Endothelial cell of umbilical vein (primary cell): ENCODE measurements around the gene ALDH5A1. TPM values are rescaled to one million over a fixed set of nuclear protein-coding genes. Genes with fewer than 3 reads are reported as not detected.

Source experiments
- BruUV-seq: library from RNA; stranded (reverse); fragments of 400-500 nt; replicated peaks from 2 replicates; lab custom pipeline; 2021; lab: Mats Ljungman, UMichigan
- CTCF ChIA-PET: fragments of 300-600, 350-600 bp; sonication (Branson Sonifier 250); formaldehyde crosslinking; loops from one replicate; lab custom pipeline; 2021; ENCODE audit warnings: antibody characterized with exemption, inconsistent platforms; lab: Charles Lee
- POLR2A ChIA-PET: fragments of 300-600, 350-600 bp; sonication (Branson Sonifier 250); formaldehyde crosslinking; loops from one replicate; lab custom pipeline; 2021; ENCODE audit warnings: antibody characterized with exemption, inconsistent platforms; lab: Charles Lee
- DNase-seq: peaks from one replicate; pipeline ENCODE4 v3.0.0-alpha.2; 2011; ENCODE audit warnings: low read depth, low spot score
- FAIRE-seq: peaks from 2 replicates; lab custom pipeline; 2011; peaks lifted over from hg19 to GRCh38; lab: Jason Lieb, UNC
- H2AFZ ChIP-seq: 2 replicates; pipeline ENCODE4 v1.6.0; 2012; ENCODE audit warnings: low read depth, low read length, control low read depth, inconsistent platforms
- H3K27ac ChIP-seq: 2 replicates; pipeline ENCODE4 v1.5.1; 2011; ENCODE audit warnings: low read depth, mild to moderate bottlenecking, control low read depth, low read length, moderate library complexity; ENCODE audit not compliant: insufficient read depth
- H3K27me3 ChIP-seq, 2 experiments: 2 replicates each; pipeline versions ENCODE4 v1.6.0 to v1.6.1; 2011; ENCODE audit warnings: low read length in 2 of 2, mixed read lengths in 1 of 2; ENCODE audit not compliant: control insufficient read depth in 2 of 2, insufficient read depth in 2 of 2
- H3K36me3 ChIP-seq, 2 experiments: 2 replicates in 1 of 2; 3 replicates in 1 of 2; pipeline ENCODE4 v1.5.1; 2011; ENCODE audit warnings: low read length in 2 of 2, mild to moderate bottlenecking in 1 of 2, moderate library complexity in 1 of 2; ENCODE audit not compliant: control insufficient read depth in 2 of 2, insufficient read depth in 2 of 2; ENCODE audit errors: extremely low read depth in 1 of 2
- H3K4me1 ChIP-seq: 3 replicates; pipeline ENCODE4 v1.5.1; 2011; ENCODE audit warnings: mild to moderate bottlenecking, low read length; ENCODE audit not compliant: control insufficient read depth, insufficient read depth; ENCODE audit errors: extremely low read depth
- H3K4me2 ChIP-seq: 2 replicates; pipeline ENCODE4 v1.6.1; 2011; ENCODE audit warnings: low read length, control low read depth, mixed read lengths; ENCODE audit not compliant: insufficient read depth
- H3K4me3 ChIP-seq, 3 experiments: fragments of 200-600 bp in 1 of 3; sonication (generic), shearing (Covaris generic) in 1 of 3; replicated peaks in 1 of 3; 2 replicates each; pipeline ENCODE4 v1.5.1; 2011 to 2016; ENCODE audit warnings: control low read depth in 3 of 3, low read length in 3 of 3, mild to moderate bottlenecking in 2 of 3, inconsistent platforms in 1 of 3, low read depth in 1 of 3, moderate library complexity in 1 of 3; ENCODE audit not compliant: insufficient read depth in 1 of 3
- H3K79me2 ChIP-seq: 2 replicates; pipeline ENCODE4 v1.6.0; 2012; ENCODE audit warnings: low read length, inconsistent platforms; ENCODE audit not compliant: control insufficient read depth, insufficient read depth
- H3K9ac ChIP-seq: replicated peaks from 2 replicates; pipeline ENCODE3; 2011; ENCODE audit warnings: low read length, control low read depth; ENCODE audit not compliant: insufficient read depth; ENCODE audit errors: extremely low read depth
- H3K9me1 ChIP-seq: replicated peaks from 3 replicates; pipeline ENCODE4 v1.6.0; 2011; ENCODE audit warnings: mild to moderate bottlenecking, low read length; ENCODE audit not compliant: control insufficient read depth, insufficient read depth; ENCODE audit errors: extremely low read depth
- H3K9me3 ChIP-seq: replicated peaks from 2 replicates; pipeline ENCODE4 v1.5.1; 2012; ENCODE audit warnings: low read length, inconsistent platforms; ENCODE audit not compliant: control insufficient read depth, insufficient read depth
- H4K20me1 ChIP-seq: replicated peaks from 2 replicates; pipeline ENCODE3; 2011; ENCODE audit warnings: mild to moderate bottlenecking, low read length; ENCODE audit not compliant: control insufficient read depth, insufficient read depth; ENCODE audit errors: extremely low read depth
- EZH2 ChIP-seq: IDR thresholded peaks from 2 replicates; pipeline ENCODE4 v1.6.1; 2012; ENCODE audit warnings: borderline replicate concordance, low read depth, mild to moderate bottlenecking, moderate library complexity, low read length, inconsistent platforms; ENCODE audit not compliant: severe bottlenecking
- FOS ChIP-seq: IDR thresholded peaks from 2 replicates; pipeline ENCODE4 v1.6.1; 2011; ENCODE audit warnings: mild to moderate bottlenecking, low read length, moderate library complexity, borderline replicate concordance; ENCODE audit not compliant: insufficient read depth
- JUN ChIP-seq: IDR thresholded peaks from 2 replicates; pipeline ENCODE4 v1.6.1; 2011; ENCODE audit warnings: borderline replicate concordance, low read depth; ENCODE audit not compliant: insufficient read length, insufficient read depth
- MYC ChIP-seq: IDR thresholded peaks from one replicate; pipeline ENCODE4 v1.6.1; 2011; ENCODE audit warnings: mild to moderate bottlenecking, low read depth, low read length
- POLR2AphosphoS5 ChIP-seq: IDR thresholded peaks from 2 replicates; pipeline ENCODE4 v1.6.1; 2012; ENCODE audit warnings: low read depth, mild to moderate bottlenecking, control low read depth, low read length, moderate library complexity; ENCODE audit not compliant: insufficient read depth
- dilution Hi-C: fragments of 300-500 bp; cut with MboI; formaldehyde crosslinking; loops from one replicate; pipeline ENCODE4 v1.15.0; 2019; ENCODE audit warnings: low sequenced_read_pairs; ENCODE audit not compliant: extremely low pct_ligation_motif_present
- intact Hi-C: fragments of 100-400 bp; cut with micrococcal nuclease; formaldehyde crosslinking; loops from one replicate; pipeline ENCODE4 v1.10.0; 2022
- polyA plus RNA-seq, 4 experiments: library from polyadenylated mRNA; depleted of rRNA in 3 of 4; stranded (reverse) in 3 of 4; unstranded in 1 of 4; fragments of >200 nt; gene quantifications; 2 replicates each; pipeline versions ENCODE4 v1.2.1 to v1.2.3, GENCODE V29; 2011 to 2012; ENCODE audit warnings: missing spikeins in 1 of 4
- total RNA-seq: library from RNA; stranded (reverse); gene quantifications from 2 replicates; pipeline ENCODE4 v1.2.3, GENCODE V29; 2021

ALDH5A1 gene
- total and polyA plus RNA-seq, 2 donors (not counting 3 experiments of a cell fraction or from before 2014, with no cell fraction given), result 0.51 to 1.1 TPM

- ChIA-PET POLR2A (no interaction called here), CTCF (interaction anchor here (0.6 kb wide), 1 partner anchor 27 kb away, joined by 3 read pairs; no protein-coding TSS in a partner anchor)
- H3K27me3 ChIP-seq, result no peaks in the 10 kb centered on the region
- H3K4me3 ChIP-seq, result no peak overlapping the region
- no TSS peak for BruUV-seq
- H4K20me1 ChIP-seq, result no peaks in the 10 kb centered on the region
- H3K79me2 ChIP-seq, result no peaks in the 10 kb centered on the region
- H3K9me1 ChIP-seq, result no peaks in the 10 kb centered on the region
- FAIRE-seq (no peak), DNase-seq (no peak)
- no peak for TF ChIP-seq EZH2
- no peak for TF ChIP-seq MYC
- TF ChIP-seq POLR2AphosphoS5, result no peak
- TF ChIP-seq JUN, result no peak
- TF ChIP-seq FOS, result no peak
- no peaks in the 10 kb centered on the region for H3K4me1 ChIP-seq
- H3K27ac ChIP-seq, result no peak overlapping the region
- H3K4me2 ChIP-seq, result no peak overlapping the region
- H3K9ac ChIP-seq, result no peak overlapping the region
- dilution Hi-C loops, result no loop called here
- H3K9me3 ChIP-seq, result no peaks in the 10 kb centered on the region
- intact Hi-C loops, result no loop called here
- H2AFZ ChIP-seq, result no peak overlapping the region
- no peaks in the 10 kb centered on the region for H3K36me3 ChIP-seq
Observed at GRCh38 chr6:24451581-24452388, 43.0 kb upstream of the ALDH5A1 start.

- ChIA-PET POLR2A (no interaction called here), CTCF (no interaction called here)
- dilution Hi-C loops, result no loop called here
- Histone ChIP-seq H3K4me3 (no peak overlapping the region), H4K20me1 (no peaks in the 10 kb centered on the region), H3K4me2 (no peak overlapping the region), H3K27ac (no peak overlapping the region), H3K27me3 (no peaks in the 10 kb centered on the region), H3K9me3 (no peaks in the 10 kb centered on the region), H3K79me2 (no peaks in the 10 kb centered on the region), H3K4me1 (no peaks in the 10 kb centered on the region), H3K9me1 (no peaks in the 10 kb centered on the region), H3K36me3 (no peaks in the 10 kb centered on the region), H2AFZ (no peak overlapping the region), H3K9ac (no peak overlapping the region)
- FAIRE-seq, result no peak
- intact Hi-C loops, result no loop called here
- no peak for DNase-seq
- BruUV-seq, result no TSS peak
- TF ChIP-seq JUN (no peak), MYC (no peak)
Observed at GRCh38 chr6:24453921-24454320, 40.8 kb upstream of the ALDH5A1 start.
